HepG2 (cell line): ENCODE measurements around the gene U2AF1L4. TPM values are rescaled to one million over a fixed set of nuclear protein-coding genes. Genes with fewer than 3 reads are reported as not detected.

Experiments
- CSRNP2 ChIP-seq: sonication (generic); formaldehyde crosslinking; conservative IDR thresholded peaks from 2 replicates; pipeline ENCODE4 v1.8.0; 2022; ENCODE audit warnings: low read depth, missing genetic modification reagents
- ELK4 ChIP-seq: sonication (generic); formaldehyde crosslinking; IDR thresholded peaks from 2 replicates; pipeline ENCODE4 v1.9.0; 2021; ENCODE audit warnings: missing genetic modification reagents, borderline replicate concordance
- GABPA ChIP-seq, 2 experiments: IDR thresholded peaks; 2 replicates each; pipeline ENCODE4 v1.6.1; 2011 to 2016; ENCODE audit warnings: low read depth in 2 of 2, low read length in 1 of 2, missing biosample characterization in 1 of 2, missing genetic modification characterization in 1 of 2
- IKZF1 ChIP-seq: fragments of 450-650 bp; IDR thresholded peaks from 2 replicates; pipeline ENCODE4 v1.7.1; 2016
- RARG ChIP-seq: sonication (generic); formaldehyde crosslinking; IDR thresholded peaks from 2 replicates; pipeline ENCODE4 v1.4.0; 2020; ENCODE audit warnings: low read depth, mild to moderate bottlenecking, missing genetic modification reagents
- SOX5 ChIP-seq: IDR thresholded peaks from 2 replicates; pipeline ENCODE4 v1.6.1; 2016; ENCODE audit warnings: borderline replicate concordance
- TFE3 ChIP-seq: IDR thresholded peaks from 2 replicates; pipeline ENCODE4 v1.6.1; 2016
- ZBTB26 ChIP-seq: IDR thresholded peaks from 2 replicates; pipeline ENCODE4 v1.6.1; 2016; ENCODE audit warnings: missing compliant biosample characterization, missing genetic modification reagents, borderline replicate concordance
- ZBTB39 ChIP-seq: sonication (generic); formaldehyde crosslinking; IDR thresholded peaks from 2 replicates; pipeline ENCODE4 v1.5.0; 2020; ENCODE audit warnings: missing genetic modification reagents
- ZFY ChIP-seq: sonication (generic); formaldehyde crosslinking; IDR thresholded peaks from 2 replicates; pipeline ENCODE4 v1.4.0; 2020; ENCODE audit warnings: missing genetic modification reagents
- ZNF264 ChIP-seq: sonication (generic); formaldehyde crosslinking; IDR thresholded peaks from 2 replicates; pipeline ENCODE4 v1.4.0; 2020; ENCODE audit warnings: missing genetic modification reagents
- ZNF367 ChIP-seq: sonication (generic); formaldehyde crosslinking; IDR thresholded peaks from 2 replicates; pipeline ENCODE4 v1.4.0; 2020; ENCODE audit warnings: missing genetic modification reagents, borderline replicate concordance
- ZNF510 ChIP-seq: sonication (generic); formaldehyde crosslinking; IDR thresholded peaks from 2 replicates; pipeline ENCODE4 v1.4.0; 2020; ENCODE audit warnings: low read depth, mild to moderate bottlenecking, missing genetic modification reagents
- ZNF597 ChIP-seq: sonication (generic); formaldehyde crosslinking; IDR thresholded peaks from 2 replicates; pipeline ENCODE4 v1.5.0; 2020; ENCODE audit warnings: missing genetic modification reagents
- ZNF704 ChIP-seq: sonication (generic); formaldehyde crosslinking; IDR thresholded peaks from 2 replicates; pipeline ENCODE4 v1.8.1; 2023; ENCODE audit warnings: mild to moderate bottlenecking, inconsistent platforms, moderate library complexity, missing genetic modification reagents, borderline replicate concordance
- ZNF724P ChIP-seq: sonication (generic); formaldehyde crosslinking; IDR thresholded peaks from 2 replicates; pipeline ENCODE4 v1.8.0; 2022; ENCODE audit warnings: missing genetic modification reagents, borderline replicate concordance
- ZNF773 ChIP-seq: sonication (generic); formaldehyde crosslinking; IDR thresholded peaks from 2 replicates; pipeline ENCODE4 v1.4.0; 2020; ENCODE audit warnings: missing genetic modification reagents, borderline replicate concordance
- polyA plus RNA-seq, 8 experiments: library from polyadenylated mRNA; depleted of rRNA in 3 of 8; stranded (reverse) in 7 of 8; unstranded in 1 of 8; fragments of >200 nt; fragmentation: Illumina TruSeq in 4 of 8; extraction: Trizol in 4 of 8; gene quantifications; 2 replicates each; pipeline versions ENCODE4 v1.2.1 to v1.2.3, GENCODE V29; 2011 to 2016; ENCODE audit warnings: low read depth in 4 of 8, missing spikeins in 1 of 8, mixed read lengths in 1 of 8; ENCODE audit not compliant: insufficient read depth in 1 of 8
- total RNA-seq, 5 experiments: library from RNA; depleted of rRNA; stranded (reverse); fragments of >200 nt; fragmentation: Illumina TruSeq; extraction: Trizol; gene quantifications; 2 replicates each; pipeline ENCODE4 v1.2.3, GENCODE V29; 2016; ENCODE audit warnings: low read depth in 1 of 5

The U2AF1L4 gene
- total and polyA plus RNA-seq, 2 of the 13 experiments (the other 11 are each of a cell fraction or from before 2014, with no cell fraction given), result 7.9 to 15.4 TPM

- 0 out of 2 replicates have a peak, but pooled peaks have one; percentile 56 for TF ChIP-seq ZNF773 (CRISPR knock-in tag)
- 0 out of 2 replicates have a peak, but pooled peaks have one; percentile 31 for TF ChIP-seq ZNF264
- TF ChIP-seq ZBTB39 (CRISPR knock-in tag), result no peak
- TF ChIP-seq SOX5 (CRISPR knock-in tag), result 0 out of 2 replicates have a peak, but pooled peaks have one; percentile 16
- TF ChIP-seq ELK4 (CRISPR knock-in tag), result peak; percentile 61; the same call in 1 of the 2 replicates
- peak; percentile 85 for TF ChIP-seq ZFY
- 0 out of 2 replicates have a peak, but pooled peaks have one; percentile 29 for TF ChIP-seq ZNF367 (CRISPR knock-in tag)
- TF ChIP-seq ZBTB26 (CRISPR knock-in tag), result peak; percentile 54; the same call in 1 of the 2 replicates
- TF ChIP-seq RARG (CRISPR knock-in tag), result no peak
- no peak for TF ChIP-seq CSRNP2 (CRISPR knock-in tag)
- TF ChIP-seq ZNF724P, result no peak
- TF ChIP-seq GABPA (IDR thresholded peaks at IDR 0.05; ENCODE audit: low read depth, low read length), result peak; percentile 50
- peak; percentile 79 for TF ChIP-seq GABPA (CRISPR knock-in tag; IDR thresholded peaks at IDR 0.05; ENCODE audit: low read depth)
- TF ChIP-seq ZNF510 (CRISPR knock-in tag), result 0 out of 2 replicates have a peak, but pooled peaks have one; percentile 29
- TF ChIP-seq ZNF704 (CRISPR knock-in tag), result peak; percentile 86; the same call in 1 of the 2 replicates
- no peak for TF ChIP-seq IKZF1
- TF ChIP-seq ZNF597 (CRISPR knock-in tag), result 0 out of 2 replicates have a peak, but pooled peaks have one; percentile 71
- TF ChIP-seq TFE3 (CRISPR knock-in tag), result peak; percentile 18; the same call in 1 of the 2 replicates
These were observed 12.8 kb upstream of the U2AF1L4 start, which contains the start of gene PROSER3 (continued) for GRCh38 chr19:35757749-35758608.
